ENCODE measurements around the gene NHLRC2.

The NHLRC2 gene

DNA sequence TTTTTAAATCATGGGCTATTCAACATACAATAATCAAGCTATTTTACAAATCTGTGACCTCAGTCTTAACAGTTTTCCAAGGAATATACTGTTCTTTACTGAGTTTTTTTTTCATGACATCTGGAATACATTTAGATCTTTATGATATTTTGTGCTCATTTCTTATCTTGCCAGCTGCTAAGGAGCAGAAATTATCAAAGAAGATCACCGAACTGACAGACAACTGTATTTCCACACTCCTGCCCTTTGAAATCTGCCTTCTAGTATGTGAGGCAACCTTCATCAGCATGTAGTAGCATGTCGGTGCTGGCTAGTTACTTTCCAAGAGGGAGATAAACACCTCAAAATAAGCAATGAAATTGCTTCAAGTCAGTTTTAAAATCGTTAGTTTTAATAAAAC is 66.4 kb downstream of the NHLRC2 start:
- in situ Hi-C loops (cut with HindIII; ENCODE audit: low sequenced_read_pairs): no loop called here
- TF ChIP-seq, protein P1, sequence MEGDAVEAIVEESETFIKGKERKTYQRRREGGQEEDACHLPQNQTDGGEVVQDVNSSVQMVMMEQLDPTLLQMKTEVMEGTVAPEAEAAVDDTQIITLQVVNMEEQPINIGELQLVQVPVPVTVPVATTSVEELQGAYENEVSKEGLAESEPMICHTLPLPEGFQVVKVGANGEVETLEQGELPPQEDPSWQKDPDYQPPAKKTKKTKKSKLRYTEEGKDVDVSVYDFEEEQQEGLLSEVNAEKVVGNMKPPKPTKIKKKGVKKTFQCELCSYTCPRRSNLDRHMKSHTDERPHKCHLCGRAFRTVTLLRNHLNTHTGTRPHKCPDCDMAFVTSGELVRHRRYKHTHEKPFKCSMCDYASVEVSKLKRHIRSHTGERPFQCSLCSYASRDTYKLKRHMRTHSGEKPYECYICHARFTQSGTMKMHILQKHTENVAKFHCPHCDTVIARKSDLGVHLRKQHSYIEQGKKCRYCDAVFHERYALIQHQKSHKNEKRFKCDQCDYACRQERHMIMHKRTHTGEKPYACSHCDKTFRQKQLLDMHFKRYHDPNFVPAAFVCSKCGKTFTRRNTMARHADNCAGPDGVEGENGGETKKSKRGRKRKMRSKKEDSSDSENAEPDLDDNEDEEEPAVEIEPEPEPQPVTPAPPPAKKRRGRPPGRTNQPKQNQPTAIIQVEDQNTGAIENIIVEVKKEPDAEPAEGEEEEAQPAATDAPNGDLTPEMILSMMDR (IDR thresholded peaks at IDR 0.05; ENCODE audit: low read depth, low read length): no peak

DNA sequence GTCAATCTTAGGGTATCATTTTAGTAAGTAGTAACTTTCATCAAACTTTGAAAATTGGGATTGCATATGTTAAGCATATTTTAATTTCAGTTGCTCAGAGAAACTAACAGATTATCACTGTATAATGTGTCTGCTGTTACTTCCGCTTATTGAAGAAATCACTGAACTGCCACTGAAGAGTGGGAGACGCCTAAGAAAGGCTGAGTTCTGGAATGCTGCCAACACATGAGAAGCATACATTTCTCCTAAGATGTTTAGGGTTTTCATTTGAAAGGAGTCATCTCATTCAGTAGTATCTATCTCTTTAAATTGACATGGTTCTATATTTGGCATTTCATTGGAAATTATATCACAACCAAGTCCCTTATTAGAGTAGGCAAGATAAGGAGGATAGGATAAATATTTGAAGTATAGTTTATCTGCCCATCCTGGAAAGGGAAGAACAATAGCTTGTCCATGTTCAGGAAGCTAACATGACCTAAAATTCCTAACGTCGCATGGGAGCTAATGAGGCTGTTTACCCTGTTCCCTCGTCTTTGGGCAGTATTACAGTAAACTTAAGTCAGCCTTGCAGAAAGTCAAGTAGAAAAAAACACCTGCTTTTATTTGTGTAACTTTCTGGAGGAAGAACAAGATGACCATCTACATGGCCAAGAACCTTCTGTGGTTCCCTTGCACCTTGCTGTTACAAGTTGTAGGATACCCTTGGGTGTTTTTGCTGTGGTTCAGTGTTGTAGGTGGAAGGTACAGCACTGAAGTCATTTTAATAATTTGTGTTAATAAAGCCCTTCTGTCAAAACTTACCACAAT is 67.3 kb downstream of the NHLRC2 start:
- in situ Hi-C loops (cut with HindIII; ENCODE audit: low sequenced_read_pairs): no loop called here
- no peak for DNase-seq (ENCODE audit: low read depth, low spot score)
- TF ChIP-seq, protein P1 (IDR thresholded peaks at IDR 0.05; ENCODE audit: low read depth, low read length): no peak
- H3K4me3 ChIP-seq (ENCODE audit: low read depth, low read length): no peak overlapping the region

More for the DNA sequence above, 66.4 kb downstream of the NHLRC2 start:
- no peak overlapping the region for H3K4me3 ChIP-seq (ENCODE audit: low read depth, low read length)
- DNase-seq (ENCODE audit: low read depth, low spot score): no peak

DNA sequence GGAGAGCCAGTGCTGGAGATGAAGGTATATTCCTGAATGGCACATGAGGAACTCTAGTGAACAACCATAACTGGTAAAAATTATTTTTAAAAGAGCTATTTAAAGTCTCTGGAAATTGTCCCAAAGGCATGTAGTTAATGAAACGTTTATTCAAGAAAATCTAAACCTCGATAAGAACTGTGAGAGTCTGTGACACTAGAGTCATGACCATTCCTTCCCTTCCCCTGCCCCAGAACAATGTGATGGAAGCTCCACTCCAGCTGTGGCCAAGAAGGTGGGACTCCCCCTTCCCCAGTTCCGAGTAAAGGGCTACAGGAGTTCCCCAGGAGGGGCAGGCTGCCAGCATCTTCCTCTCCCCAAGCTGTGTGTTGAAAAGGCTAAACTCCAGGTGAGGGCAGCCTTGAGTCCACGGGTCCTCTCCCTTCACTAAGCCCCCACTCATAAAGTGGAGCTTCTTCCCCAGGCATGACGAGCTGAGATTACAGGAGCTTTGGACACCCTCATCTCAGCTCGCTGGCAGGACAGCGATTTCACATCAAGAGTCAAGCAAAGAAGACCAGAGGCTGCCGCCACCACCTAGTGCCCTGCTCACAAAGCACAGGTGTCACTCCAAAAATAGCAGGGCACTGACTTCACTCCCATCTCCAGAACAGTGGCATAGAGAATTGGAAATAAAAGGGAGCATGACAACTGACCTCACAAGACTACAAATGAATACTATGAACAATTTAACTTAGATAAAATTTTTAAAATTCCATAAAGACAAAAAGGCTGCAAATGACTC is 68.5 kb downstream of the NHLRC2 start:
- no peak for DNase-seq (ENCODE audit: low read depth, low spot score)
- in situ Hi-C loops (cut with HindIII; ENCODE audit: low sequenced_read_pairs): no loop called here
- H3K4me3 ChIP-seq (ENCODE audit: low read depth, low read length): no peak overlapping the region
- TF ChIP-seq, protein P1 (IDR thresholded peaks at IDR 0.05; ENCODE audit: low read depth, low read length): no peak

DNA sequence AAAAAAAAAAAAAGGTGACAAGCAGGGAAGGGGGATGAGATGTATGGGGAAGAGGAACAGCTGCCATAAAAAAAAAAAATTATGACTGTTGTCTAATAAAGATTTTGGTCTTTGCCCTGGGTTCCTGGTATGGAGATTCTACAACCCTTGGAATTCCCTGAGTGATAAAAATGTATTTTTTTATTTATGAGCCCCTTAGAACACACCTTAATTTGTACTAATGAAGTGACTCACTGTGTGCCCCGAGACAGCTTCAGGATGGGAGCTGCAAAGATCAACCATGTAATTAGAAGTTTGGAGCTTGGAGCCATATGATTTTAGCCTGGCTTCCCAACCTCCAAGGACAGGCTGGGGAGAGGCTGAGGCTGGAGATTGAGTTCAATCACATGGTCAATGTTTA is 69.7 kb downstream of the NHLRC2 start:
- TF ChIP-seq, protein P1 (IDR thresholded peaks at IDR 0.05; ENCODE audit: low read depth, low read length): no peak
- DNase-seq (ENCODE audit: low read depth, low spot score): no peak
- H3K4me3 ChIP-seq (ENCODE audit: low read depth, low read length): no peak overlapping the region
- in situ Hi-C loops (cut with HindIII; ENCODE audit: low sequenced_read_pairs): no loop called here

DNA sequence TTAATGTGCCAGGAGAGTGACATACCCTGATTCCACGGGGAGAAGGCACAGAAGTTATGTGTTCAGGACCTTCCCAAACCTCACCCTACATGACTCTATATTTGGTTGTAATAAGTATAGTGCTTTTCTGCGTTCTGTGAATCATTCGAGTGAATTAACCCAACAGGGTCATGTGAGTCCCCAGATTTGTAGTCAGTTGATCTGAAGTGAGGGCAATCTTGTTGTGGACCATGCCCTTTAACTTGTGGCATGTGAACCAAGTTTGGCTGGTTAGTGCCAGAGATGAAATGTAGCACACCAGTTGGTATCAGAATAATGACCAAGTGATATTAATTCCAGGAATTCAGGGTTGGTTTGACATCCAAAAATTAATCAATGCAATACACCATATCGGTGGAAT is 70.2 kb downstream of the NHLRC2 start:
- TF ChIP-seq, protein P1 (IDR thresholded peaks at IDR 0.05; ENCODE audit: low read depth, low read length): no peak
- DNase-seq (ENCODE audit: low read depth, low spot score): no peak
- no peak overlapping the region for H3K4me3 ChIP-seq (ENCODE audit: low read depth, low read length)
- in situ Hi-C loops (cut with HindIII; ENCODE audit: low sequenced_read_pairs): no loop called here

DNA sequence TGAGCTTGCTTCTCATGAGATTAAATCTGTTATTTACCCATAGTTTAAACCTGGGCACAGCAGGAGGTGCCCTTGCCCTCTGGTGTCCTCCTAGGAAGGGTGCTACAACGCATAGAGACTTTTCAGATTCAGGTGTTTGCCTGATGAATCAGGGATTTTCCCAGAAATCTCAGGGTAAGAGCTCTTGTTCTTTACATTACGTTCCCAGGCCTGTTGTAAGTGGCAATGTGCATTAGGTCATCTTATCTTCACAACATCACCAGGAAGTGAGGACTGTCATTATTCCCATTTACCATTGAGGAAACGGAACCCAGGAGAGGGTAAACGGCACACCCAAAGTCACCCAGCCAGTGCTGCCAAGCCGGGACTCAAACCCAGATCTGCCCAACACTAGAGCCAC is 73.0 kb downstream of the NHLRC2 start:
- TF ChIP-seq, protein P1 (IDR thresholded peaks at IDR 0.05; ENCODE audit: low read depth, low read length): no peak
- in situ Hi-C loops (cut with HindIII; ENCODE audit: low sequenced_read_pairs): no loop called here
- H3K4me3 ChIP-seq (ENCODE audit: low read depth, low read length): no peak overlapping the region
- DNase-seq (ENCODE audit: low read depth, low spot score): no peak
